Measurements from ENCODE around the gene ZNF750.

ZNF750 gene

DNA sequence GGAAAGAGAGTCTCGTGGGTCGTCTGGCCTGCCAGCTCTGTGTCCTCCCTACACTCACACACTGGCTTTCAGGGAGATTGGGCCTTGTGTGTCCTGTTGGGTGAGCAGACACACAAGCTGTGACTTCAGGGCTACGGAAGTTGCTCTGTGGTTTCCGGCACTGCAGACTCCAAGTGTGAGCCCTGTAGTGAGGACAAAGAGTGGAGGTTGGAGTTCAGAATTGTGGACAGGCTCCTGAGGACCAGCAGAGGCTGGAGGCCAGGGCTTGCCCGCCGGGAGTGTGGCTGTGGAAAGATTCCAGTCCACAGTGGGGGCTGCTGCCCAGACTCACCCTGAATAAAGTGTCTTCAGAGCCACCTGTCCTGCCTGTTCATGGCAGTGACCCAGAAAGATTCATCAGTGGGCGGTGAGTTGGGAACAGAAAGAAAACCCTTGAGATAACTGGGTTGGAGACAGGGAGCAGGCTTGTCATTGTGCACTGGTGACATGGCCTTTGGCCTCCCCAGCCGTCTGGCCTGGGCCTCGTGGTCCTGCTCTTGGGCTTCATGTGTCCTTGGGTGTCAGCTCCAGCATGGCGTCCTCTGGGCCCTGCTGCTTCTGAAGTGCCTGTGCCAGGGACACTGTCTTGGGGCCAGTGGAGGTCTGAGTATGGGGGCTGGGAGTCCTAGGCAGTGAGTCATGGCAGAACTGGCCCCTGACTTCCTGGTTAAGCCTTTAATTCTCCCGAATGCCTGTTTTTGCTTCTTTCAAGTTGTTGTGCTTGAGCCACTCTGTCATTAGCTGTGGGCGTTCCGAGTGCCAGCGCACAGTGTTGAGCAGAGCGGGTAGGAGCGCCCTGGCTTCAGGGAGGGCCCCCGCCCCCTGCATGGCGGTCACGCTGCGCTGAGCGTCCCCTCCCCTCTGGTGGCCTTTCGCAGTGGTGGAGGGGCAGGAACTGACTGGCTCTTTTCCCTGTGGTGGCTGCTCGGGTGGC is 19.9 kb upstream of the ZNF750 start:
- no peak for DNase-seq

DNA sequence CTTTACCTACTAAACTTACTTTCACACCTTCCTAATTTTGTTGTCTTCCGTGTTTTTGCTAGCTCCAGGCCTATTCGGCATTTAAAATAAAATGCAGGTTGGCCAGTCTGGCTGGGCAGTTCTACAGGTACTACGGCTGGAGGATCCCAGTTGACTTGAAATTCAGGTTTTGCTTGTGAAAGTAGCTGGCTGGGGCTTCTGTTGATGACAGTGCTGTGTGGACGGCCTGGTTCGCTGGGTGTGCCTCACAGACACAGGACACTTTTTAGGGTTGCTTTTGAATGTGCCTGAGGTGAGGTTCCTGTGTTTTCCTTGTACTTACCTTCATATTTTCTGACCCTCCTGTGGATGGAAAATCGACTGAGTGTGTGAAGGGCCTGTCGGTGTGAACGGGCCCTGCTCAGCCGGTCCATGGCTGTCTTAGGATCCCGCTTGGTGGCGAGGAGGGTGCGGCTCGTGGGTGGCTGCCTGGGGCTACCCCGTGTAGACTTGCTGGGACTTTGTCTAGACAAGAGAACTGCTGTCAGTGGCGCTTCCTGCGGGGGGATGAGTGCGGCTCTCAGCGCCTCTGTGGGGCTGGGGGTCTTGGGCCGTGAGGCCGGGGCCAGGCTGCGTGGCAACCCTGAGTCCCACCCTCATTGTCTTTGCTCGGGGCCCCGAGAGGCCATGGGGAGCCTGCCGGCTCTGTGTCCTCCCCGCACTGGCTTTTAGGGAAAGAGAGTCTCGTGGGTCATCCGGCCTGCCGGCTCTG is 18.7 kb upstream of the ZNF750 start:
- DNase-seq = no peak

DNA sequence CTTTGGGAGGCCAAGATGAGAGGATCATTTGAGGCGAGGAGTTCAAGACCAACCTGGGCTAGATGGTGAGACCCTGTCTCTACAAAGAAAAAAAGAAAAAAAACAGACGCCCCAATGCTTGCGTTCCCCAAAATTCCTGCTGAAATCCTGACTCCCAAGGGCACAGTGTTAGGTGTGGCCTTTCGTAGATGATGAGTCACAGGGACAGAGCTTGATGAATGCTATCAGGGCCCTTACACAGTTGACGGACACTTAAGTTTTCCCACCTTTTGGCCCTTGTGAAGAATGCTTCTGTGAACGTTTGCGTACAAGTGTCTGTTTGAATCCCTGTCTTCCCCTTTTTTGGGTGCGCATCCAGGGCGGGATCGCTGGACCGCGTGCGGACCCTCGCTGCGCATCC is 16.5 kb upstream of the ZNF750 start:
- DNase-seq = no peak

DNA sequence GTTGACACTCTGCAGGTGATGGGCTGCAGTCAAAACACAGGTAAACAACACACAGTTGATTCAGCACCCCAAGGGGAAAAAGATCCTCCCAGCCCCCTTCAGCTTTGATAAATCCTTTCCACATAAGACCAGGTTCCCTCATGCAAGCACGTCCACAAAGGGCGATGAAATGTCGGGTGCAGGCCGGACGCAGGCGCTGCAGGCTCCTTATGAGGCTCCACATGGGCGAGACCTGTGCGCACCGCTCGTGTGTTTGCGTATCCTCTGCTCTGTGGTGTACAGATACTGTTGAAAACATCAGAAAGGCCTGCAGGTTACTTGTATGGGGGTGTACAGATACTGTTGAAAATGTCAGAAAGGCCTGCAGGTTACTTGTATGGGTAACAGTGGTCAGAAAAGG is 14.4 kb upstream of the ZNF750 start:
- DNase-seq = no peak

DNA sequence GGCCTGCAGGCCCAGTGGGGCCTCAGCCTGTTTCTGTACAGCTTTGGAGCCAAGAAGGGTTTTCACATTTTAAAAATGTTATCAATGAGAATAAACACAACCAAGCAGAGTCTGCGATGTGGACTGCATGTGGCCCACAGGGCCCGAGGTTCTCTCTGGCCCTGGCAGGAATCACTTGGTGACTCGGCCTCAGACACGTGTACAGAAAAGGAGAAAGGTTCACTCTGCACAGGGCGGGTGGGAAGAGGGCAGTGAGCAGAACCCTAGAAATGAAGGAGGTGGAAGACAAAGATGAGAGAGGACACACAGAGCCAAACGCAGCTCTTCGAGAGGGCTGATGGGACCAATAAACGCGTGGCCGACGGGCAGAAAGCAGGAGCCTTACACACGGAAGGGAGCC is 11.6 kb upstream of the ZNF750 start:
- no peak for DNase-seq

DNA sequence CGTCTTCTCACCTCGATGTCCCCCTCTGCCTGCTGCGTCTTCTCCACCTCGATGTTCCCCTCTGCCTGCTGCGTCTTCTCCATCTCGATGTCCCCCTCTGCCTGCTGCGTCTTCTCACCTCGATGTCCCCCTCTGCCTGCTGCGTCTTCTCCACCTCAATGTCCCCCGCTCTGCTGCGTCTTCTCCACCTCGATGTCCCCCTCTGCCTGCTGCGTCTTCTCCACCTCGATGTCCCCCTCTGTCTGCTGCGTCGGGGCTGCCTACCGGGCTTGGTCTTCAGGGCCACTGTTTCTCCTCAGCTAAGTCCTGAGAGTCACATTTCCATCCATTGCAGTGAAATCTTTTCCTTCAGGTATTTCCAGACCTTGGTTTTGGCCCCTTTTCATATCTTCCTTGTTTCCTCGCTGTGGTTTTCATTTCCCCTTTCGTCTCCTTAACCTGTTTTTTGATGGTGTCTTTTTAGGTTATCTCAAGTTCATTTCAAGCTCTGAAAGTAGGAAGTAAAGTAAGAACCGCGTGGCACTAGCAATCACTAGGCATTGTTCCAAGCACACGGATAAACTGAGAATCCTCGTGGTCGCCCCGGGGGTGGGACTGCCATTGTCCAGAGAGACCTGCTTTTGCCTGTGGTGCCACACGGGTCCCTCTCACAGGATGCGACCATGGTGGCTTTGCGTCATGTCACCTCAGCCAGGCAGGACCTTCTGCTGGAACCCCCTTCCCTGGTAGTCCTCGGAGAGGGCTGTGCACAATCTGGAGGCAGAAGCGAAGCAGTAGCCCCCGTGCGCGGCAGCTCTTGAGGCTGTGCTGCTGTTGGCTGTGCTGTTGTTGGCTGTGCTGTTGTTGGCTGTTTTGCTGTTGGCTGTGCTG is 9.5 kb upstream of the ZNF750 start:
- no peak for DNase-seq

DNA sequence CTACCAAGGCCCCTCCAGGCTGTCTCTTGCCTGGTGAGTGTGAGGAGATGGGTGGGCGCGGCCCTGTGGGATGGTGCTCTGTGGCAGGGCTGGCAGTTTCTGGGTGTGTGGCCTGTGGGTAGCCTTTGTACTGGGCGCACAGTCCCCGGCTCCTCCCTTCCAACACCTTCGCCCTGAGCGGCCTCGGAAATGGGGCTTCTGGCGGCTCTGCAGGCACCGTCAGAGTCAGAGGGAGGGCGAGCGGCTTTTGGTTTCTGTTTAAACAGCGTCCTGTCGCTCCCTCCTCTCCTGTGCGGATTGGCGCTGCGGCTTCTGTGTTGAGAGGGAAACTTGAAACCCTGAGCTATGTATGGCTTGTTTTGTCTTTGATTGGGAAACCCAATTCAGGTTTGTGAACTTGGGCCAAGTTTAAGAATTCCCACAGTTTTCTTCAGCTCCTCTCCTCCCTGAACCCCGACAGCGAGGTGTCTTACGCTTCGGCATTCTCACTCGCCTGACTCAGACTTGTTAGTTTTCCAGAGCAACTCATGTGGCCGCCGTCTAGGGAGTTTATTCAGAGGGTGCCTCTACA is 8.3 kb upstream of the ZNF750 start:
- no peak for DNase-seq

DNA sequence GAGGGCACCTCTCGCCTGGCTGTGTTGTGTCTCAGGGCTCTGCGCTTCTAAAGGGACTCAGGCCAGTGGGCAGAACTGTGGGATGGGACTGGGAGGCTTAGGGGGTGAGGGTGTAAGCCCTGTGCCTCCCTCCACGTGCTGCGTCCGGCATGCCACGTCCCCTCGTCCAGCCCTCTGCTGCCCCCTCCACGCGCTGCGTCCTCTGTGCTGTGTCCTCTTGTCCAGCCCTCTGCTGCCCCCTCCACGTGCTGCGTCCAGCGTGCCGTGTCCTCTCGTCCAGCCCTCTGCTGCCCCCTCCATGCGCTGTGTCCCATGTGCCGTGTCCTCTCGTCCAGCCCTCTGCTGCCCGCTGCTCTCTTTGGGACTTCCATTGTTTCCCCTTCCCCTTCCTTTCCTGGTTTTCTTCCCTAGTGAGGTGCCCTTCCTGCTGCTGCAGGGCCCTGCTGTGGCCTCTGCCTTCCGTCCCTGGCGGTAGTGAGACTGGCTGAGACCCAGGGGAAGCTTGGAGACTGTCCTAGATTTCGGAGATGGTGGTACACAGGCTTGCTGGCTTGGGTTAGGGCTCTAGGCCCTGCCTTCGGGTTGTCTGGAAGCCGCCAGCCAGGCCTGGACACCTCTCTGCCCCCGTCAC is 6.4 kb upstream of the ZNF750 start:
- DNase-seq = no peak

DNA sequence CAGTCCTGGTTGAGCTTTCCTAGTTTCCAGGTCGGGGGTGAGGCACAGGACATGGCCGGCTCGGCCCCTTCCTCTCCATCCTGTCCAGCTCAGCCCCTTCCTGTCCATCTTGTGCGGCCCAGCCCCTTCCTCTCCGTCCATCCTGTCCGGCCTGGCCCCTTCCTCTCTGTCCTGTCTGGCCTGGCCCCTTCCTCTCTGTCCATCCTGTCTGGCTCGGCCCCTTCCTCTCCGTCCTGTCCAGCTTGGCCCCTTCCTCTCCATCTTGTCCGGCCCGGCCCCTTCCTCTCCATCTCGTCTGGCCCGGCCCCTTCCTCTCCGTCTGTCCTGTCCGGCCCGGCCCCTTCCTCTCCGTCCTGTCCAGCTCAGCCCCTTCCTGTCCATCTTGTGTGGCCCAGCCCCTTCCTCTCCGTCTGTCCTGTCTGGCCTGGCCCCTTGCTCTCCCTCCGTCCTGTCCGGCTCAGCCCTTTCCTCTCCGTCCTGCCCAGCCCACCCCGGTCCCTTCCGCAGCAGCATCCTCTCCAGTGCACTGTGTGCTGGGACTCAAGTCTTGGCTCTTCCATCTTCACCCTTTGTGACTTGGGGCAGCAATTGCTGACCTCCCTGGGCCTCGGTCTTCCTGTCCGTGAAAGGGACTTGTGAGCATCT is 5.5 kb upstream of the ZNF750 start:
- DNase-seq = no peak

DNA sequence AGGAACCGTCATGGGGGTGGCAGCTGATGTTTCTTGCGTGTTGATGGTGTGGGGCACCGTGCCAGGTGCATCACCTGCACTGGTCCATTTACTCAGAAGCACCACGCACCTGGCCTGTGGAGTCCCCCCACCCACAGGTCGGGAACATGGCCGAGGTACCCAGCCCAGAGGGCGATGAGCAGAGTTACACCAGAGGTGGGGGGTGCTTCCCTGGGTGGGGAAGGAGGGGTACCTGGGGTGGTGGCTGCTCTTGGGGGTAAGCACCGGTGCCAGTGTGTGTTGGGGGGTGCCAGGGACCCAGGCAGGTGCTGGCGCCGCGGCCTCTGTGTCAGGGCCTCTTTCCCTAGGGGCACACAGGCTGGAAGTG is 5.0 kb upstream of the ZNF750 start:
- DNase-seq = no peak

DNA sequence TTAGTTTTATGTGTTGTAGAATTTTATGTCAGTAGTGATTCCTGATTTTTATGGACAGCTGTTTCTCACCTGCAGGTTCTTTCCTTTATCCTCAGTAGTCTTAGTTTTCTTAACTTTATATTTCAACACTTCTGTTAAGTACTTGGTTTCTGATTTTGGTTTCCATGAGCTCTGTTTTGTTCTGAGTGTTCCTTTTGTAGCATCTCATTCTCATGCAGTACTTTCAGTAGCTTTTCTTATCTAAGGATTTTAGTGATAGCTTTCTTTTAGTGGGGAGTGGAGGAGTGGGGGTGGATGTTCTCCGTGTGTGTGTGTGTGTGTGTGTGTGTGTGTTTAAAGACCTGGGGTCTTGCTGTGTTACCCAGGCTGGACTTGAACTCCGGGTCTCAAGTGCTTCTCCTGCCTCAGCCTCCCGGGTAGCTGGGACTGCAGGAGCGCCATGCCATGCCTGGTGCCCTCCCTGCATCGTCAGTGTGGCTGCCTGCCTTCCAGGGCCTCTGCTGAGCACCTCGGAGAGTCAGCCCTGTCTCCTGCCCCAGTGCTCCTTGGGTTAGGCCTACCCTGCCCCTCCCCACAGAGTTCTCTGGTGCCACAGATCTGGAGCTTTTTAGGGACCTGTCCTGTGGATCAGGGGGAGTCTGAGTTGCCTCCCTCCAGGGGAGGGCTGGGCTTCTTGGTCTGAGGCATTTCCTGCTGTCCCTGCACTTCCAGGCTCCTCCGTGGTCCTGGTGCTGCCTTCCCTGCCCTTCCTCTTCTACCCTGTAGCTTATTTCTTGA is 4.3 kb upstream of the ZNF750 start:
- no peak for DNase-seq

DNA sequence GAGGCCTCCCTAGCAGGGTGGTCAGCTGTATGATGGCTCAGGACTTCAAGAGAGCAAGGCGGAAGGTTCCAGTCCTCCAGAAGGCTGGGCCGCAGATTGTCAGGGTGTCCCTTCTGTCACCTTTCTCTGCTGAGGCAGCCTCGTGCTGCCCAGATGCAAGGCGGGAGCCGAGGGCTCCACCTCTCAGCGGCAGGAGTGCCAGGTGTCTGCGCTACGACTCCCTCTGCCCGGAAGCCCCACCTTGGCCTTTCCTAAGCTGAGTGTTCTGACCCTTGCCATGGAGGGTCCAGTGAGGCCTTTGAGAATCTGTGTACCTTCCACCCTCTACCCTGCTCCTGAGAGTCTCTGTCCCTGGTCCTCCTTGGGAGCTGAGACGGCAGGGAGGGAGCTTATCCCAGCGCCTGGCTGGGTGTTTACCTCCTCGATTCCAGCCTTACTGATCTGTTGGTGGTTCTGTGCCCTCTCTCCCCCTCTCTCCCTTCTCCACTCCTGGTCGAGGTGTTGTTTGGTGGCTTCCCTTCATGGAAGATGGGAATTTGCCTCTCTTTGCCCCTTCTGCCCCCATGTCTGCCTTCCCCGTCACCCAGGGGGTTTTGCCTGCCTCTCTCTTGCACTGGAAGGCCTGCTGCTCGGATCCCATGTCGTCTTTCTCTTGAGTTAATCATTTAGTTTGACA is 2.2 kb upstream of the ZNF750 start:
- DNase-seq = no peak

DNA sequence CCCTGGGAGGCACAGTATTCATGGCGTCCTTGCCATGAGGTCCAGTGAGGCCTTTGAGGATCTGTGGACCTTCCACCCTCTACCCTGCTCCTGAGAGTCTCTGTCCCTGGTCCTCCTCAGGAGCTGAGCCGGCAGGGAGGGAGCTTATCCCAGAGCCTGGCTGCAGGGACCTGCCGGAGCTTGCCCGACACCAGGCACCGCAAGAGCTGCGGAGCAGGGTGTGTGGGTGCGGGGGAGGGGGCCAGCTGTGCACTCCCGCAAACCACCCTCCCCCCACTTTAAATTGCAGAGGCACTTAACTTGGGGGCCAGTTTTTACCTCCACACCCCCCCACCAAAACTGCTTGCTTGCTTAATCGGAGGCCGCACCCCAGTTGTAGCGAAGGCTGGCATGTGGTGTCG is 609 bp upstream of the ZNF750 start:
- DNase-seq = no peak

DNA sequence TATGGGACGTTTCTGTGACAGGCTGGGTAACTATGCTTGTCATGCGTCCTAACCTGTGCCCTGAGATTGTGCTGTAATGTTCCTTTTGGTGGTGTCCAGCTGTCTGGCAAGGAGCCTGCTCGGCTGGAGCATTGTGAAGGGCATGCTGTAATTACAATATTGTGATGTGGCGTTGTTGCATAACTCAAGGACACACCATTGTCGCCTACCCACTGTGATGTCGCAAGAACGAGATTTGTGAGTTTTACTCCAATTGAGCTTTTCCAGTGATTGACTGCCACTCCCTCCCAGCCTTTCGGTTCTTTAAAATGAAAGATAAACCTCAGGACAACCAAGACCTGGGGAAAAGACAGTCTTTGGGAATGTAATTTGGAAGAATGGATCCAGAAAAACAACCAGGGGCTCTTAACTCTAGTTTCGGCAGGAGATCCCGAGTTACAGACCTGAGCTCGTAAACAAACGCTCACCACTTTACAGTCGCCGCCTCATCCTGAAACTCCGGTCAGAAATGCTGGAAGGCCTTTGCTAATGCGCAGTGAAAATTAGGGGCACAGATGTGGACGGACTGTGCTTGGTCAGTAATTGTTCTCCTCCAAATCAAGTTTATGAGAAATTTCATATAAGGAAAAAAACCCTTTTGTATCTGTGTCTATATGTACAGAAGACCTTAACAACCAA is 1.3 kb downstream of the ZNF750 start:
- no peak for DNase-seq

DNA sequence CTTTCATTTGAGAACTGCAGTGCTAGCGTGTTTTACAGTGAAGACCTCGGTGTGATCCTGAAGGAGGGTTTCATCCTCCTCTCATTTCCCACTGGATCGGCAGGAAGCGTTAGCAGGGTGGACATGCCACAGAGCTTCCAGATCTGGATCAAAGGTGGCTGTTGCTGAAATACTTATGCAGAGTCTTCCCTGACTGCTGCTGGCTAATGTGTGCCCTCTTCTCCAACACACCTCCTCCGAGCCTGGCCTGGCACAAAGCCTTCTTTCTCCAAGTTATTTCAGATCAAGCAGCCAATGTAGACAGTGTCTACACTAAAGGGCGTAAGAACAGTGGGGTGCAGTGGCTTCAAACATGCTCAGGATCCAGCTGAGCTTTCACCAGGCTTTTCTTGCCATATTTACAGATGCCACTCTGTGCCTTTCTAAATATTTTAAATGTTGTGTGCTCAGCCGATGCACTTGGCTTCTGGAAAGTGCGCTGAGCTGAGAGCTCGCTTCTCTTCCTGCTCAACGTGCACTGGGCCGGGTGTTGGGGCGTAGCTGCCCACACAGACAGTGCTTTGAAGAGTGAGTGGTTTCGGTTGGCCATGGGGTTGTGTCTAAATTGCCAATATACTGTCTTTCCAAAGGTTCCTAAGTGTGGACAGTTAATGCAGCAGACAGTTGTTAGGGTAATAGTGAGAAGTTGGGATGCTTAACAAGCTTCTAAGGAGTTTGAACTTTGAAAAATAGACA is 2.1 kb downstream of the ZNF750 start:
- no peak for DNase-seq

DNA sequence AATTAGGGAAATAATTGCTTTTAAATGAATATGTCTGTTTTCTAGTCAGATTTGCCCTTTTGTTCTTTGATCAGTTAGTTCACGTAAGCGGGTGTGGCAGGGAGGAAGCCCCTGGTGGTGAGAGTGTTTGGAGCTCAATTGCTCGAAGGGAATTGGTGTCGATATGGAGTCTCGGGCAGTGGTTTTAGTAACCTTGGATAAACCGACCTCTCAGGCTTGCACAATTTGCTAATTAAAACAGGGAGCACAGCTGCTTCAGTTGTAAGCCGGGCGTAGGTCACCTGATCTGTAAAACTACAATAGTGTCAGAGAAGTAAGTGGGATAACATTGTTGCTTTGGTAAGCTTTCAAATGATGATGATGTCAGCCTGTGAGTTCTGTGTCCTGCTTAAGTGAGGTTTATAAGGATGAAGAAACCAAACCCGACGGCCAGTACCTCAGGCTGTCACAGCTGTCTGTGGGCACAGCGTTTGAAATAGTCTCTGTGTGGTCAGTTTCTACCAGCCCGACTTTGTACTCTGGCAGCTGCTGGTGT is 2.9 kb downstream of the ZNF750 start:
- no peak for DNase-seq

DNA sequence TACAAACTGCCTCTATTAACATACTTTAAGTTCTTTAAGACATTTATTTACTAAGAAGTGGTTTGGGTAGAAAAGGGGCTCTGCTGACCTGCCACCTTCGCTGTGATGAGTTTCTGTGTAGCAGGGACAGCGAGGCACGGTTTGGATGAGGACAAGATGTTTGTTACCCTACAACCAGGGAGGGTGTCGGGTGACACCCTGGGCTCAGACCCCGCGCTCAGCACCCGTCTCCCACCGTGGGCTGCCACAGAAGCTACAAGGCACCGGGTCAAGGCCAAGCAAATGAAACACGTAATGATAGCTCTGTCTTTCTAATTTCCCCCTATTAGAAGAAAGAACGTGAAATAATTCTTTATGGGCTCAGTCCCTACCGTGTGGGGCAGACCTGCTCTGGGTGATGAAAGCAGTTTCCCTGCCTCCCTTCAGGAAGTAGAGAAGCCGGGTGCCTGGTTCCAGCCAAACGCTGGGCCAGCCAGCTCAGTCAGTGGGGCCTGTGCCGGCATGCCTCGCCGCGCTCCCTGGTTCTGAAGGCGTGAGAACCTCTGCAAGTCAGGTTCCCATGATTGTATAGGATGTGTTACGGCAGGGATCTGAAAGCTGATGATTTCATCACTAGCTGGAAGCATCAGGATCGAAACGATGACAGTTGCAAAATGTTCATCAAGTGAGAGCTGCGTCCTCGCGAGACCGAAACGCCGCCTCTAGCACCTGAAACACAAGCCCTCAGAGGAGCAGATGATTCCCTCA is 3.9 kb downstream of the ZNF750 start:
- DNase-seq = peak; percentile 58

DNA sequence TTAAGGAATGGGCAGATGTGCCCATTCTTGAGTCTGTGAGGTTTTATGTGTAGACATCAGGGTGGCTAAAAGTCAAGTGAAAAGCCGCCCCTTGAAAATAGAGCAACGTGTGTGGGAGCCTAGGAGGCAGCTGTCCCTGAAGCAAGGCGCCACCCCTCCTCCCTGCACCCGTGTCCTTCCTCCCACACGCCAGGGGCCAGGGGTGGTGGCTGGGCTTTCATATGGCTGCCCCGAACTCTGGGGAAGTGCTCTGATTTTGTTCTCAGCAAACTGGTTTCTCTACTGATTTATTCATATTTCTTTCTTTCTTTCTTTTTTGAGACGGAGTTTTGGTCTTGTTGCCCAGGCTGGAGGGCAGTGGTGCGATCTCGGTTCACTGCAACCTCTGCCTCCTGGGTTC is 4.7 kb downstream of the ZNF750 start:
- no peak for DNase-seq
